WTC11 (cell line): Measurements from ENCODE around the gene ENKUR. TPM values are rescaled to one million over a fixed set of nuclear protein-coding genes. Genes with fewer than 3 reads are reported as not detected.

Source experiments
- ATAC-seq: fragments of 200-7000 bp; cut with Tn5 transposase; 2 replicates; pipeline ENCODE4 v1.10.0; 2021; ENCODE audit warnings: mild to moderate bottlenecking, moderate library complexity
- CTCF ChIA-PET: fragments of 300-600 bp; sonication (Branson Sonifier 250); formaldehyde crosslinking; loops from one replicate; lab custom pipeline; 2021; ENCODE audit warnings: antibody characterized with exemption; lab: Charles Lee
- POLR2A ChIA-PET: fragments of 350-600 bp; sonication (Branson Sonifier 250); formaldehyde crosslinking; loops from one replicate; lab custom pipeline; 2021; ENCODE audit warnings: antibody characterized with exemption; lab: Charles Lee
- DNase-seq: peaks from one replicate; pipeline ENCODE4 v3.0.0; 2021; ENCODE audit warnings: low spot score
- H3K27ac Mint-ChIP-seq: 2 replicates; pipeline ENCODE4 v1.8.0; 2021; ENCODE audit warnings: mixed read lengths
- H3K27me3 Mint-ChIP-seq: 2 replicates; pipeline ENCODE4 v1.8.0; 2021; ENCODE audit warnings: low read depth, mild to moderate bottlenecking, moderate library complexity, mixed read lengths
- H3K36me3 Mint-ChIP-seq: 2 replicates; pipeline ENCODE4 v1.8.0; 2021; ENCODE audit warnings: mixed read lengths
- H3K4me1 Mint-ChIP-seq: 2 replicates; pipeline ENCODE4 v1.8.0; 2022; ENCODE audit warnings: mixed read lengths
- H3K4me3 Mint-ChIP-seq: 2 replicates; pipeline ENCODE4 v1.8.0; 2021; ENCODE audit warnings: mild to moderate bottlenecking, moderate library complexity, mixed read lengths
- H3K9me3 Mint-ChIP-seq: 2 replicates; pipeline ENCODE4 v1.8.0; 2021; ENCODE audit warnings: mixed read lengths
- ATF1 ChIP-seq: sonication (generic); formaldehyde crosslinking; IDR thresholded peaks from 2 replicates; pipeline ENCODE4 v1.8.1; 2023; ENCODE audit warnings: mild to moderate bottlenecking, moderate library complexity, missing genetic modification reagents
- CREB1 ChIP-seq: sonication (generic); formaldehyde crosslinking; IDR thresholded peaks from 2 replicates; pipeline ENCODE4 v1.8.0; 2023; ENCODE audit warnings: mild to moderate bottlenecking, missing genetic modification reagents
- FOXP1 ChIP-seq: sonication (generic); formaldehyde crosslinking; IDR thresholded peaks from 2 replicates; pipeline ENCODE4 v1.8.0; 2022; ENCODE audit warnings: missing genetic modification reagents, mild to moderate bottlenecking, moderate library complexity, borderline replicate concordance
- HMGA2 ChIP-seq: fragments of 250-450 bp; sonication (Bioruptor Pico); IDR thresholded peaks from 2 replicates; pipeline ENCODE4 v1.4.0; 2021; ENCODE audit warnings: mild to moderate bottlenecking, moderate library complexity
- JAZF1 ChIP-seq: fragments of 250-450 bp; sonication (Bioruptor Pico); IDR thresholded peaks from 2 replicates; pipeline ENCODE4 v1.9.0; 2021; ENCODE audit warnings: moderate library complexity, mild to moderate bottlenecking, inconsistent platforms
- NFATC4 ChIP-seq: fragments of 250-450 bp; sonication (Bioruptor Pico); IDR thresholded peaks from 2 replicates; pipeline ENCODE4 v1.9.0; 2021; ENCODE audit warnings: mild to moderate bottlenecking
- NR1H2 ChIP-seq: sonication (generic); formaldehyde crosslinking; IDR thresholded peaks from 2 replicates; pipeline ENCODE4 v1.9.0; 2021; ENCODE audit warnings: mild to moderate bottlenecking, moderate library complexity, missing genetic modification reagents
- PRRX2 ChIP-seq: fragments of 250-450 bp; sonication (Bioruptor Pico); IDR thresholded peaks from 2 replicates; pipeline ENCODE4 v1.8.0; 2021; ENCODE audit warnings: mild to moderate bottlenecking
- RORB ChIP-seq: fragments of 250-450 bp; sonication (Bioruptor Pico); IDR thresholded peaks from 2 replicates; pipeline ENCODE4 v1.9.0; 2021; ENCODE audit warnings: mild to moderate bottlenecking
- ZBTB21 ChIP-seq: sonication (generic); formaldehyde crosslinking; IDR thresholded peaks from 2 replicates; pipeline ENCODE4 v1.8.1; 2023; ENCODE audit warnings: mild to moderate bottlenecking, missing genetic modification reagents, borderline replicate concordance
- ZNF121 ChIP-seq: sonication (generic); formaldehyde crosslinking; IDR thresholded peaks from 2 replicates; pipeline ENCODE4 v1.8.0; 2023; ENCODE audit warnings: missing genetic modification reagents
- ZNF263 ChIP-seq: sonication (generic); formaldehyde crosslinking; IDR thresholded peaks from 2 replicates; pipeline ENCODE4 v1.8.1; 2022; ENCODE audit warnings: low read depth, mild to moderate bottlenecking, moderate library complexity, missing genetic modification reagents
- ZNF671 ChIP-seq: fragments of 250-450 bp; sonication (Bioruptor Pico); IDR thresholded peaks from 2 replicates; pipeline ENCODE4 v1.8.0; 2021; ENCODE audit warnings: mild to moderate bottlenecking
- total RNA-seq: library from RNA; stranded (reverse); gene quantifications from 3 replicates; pipeline ENCODE4 v1.2.3, GENCODE V29; 2021
- TF ChIP-seq, protein P1 (sequence below): sonication (generic); formaldehyde crosslinking; IDR thresholded peaks from 2 replicates; pipeline ENCODE4 v1.8.1; 2023; ENCODE audit warnings: mild to moderate bottlenecking, moderate library complexity, missing genetic modification reagents
- TF ChIP-seq, protein P2 (sequence below): sonication (generic); formaldehyde crosslinking; IDR thresholded peaks from 2 replicates; pipeline ENCODE4 v1.8.0; 2022; ENCODE audit warnings: missing genetic modification reagents
- TF ChIP-seq, protein P3 (sequence below): sonication (generic); formaldehyde crosslinking; IDR thresholded peaks from 2 replicates; pipeline ENCODE4 v1.8.1; 2022; ENCODE audit warnings: missing genetic modification reagents, borderline replicate concordance
- TF ChIP-seq, protein P4 (sequence below): sonication (generic); formaldehyde crosslinking; IDR thresholded peaks from 2 replicates; pipeline ENCODE4 v1.8.1; 2023; ENCODE audit warnings: mild to moderate bottlenecking, missing genetic modification reagents, borderline replicate concordance
- TF ChIP-seq, protein P5 (sequence below): sonication (generic); formaldehyde crosslinking; IDR thresholded peaks from 2 replicates; pipeline ENCODE4 v1.8.1; 2023; ENCODE audit warnings: mild to moderate bottlenecking, missing genetic modification reagents
- TF ChIP-seq, protein P6 (sequence below): sonication (generic); formaldehyde crosslinking; IDR thresholded peaks from 2 replicates; pipeline ENCODE4 v1.8.1; 2022; ENCODE audit warnings: mild to moderate bottlenecking, missing genetic modification reagents, moderate library complexity, borderline replicate concordance
- TF ChIP-seq, protein P7 (sequence below): fragments of 200-600 bp; IDR thresholded peaks from 2 replicates; pipeline ENCODE4 v1.8.0; 2022; ENCODE audit warnings: antibody characterized with exemption

ENKUR gene
- total RNA-seq, 1 experiment from 2014 or later = not detected

DNA sequence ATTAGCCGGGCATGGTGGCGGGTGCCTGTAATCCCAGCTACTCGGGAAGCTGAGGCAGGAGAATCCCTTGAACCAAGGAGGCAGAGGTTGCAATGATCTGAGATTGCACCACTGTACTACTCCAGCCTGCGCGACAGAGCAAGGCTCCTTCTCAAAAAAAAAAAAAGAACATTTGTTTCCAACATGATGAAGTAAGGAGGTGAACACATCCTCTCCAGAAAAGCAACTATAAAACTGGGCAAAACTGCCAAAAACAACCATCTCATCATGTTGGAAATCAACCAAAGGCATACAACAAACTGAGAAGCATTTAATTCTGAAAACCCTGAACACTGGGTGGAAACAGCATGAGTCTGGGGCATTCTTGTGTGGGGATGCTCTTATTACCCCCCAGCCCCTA, 77.9 kb downstream of the ENKUR start:
- ChIA-PET POLR2A (interaction anchor here (0.7 to 1.1 kb wide), 2 partner anchors 13 to 38 kb away, joined by 3 read pairs; no protein-coding TSS in a partner anchor), CTCF (no interaction called here)
- Mint-ChIP-seq H3K36me3 (peaks cover 11% of the 10 kb centered on the region), H3K9me3 (peaks cover 14% of the 10 kb centered on the region), H3K27ac (no peak overlapping the region), H3K4me1 (no peaks in the 10 kb centered on the region), H3K27me3 (no peaks in the 10 kb centered on the region), H3K4me3 (no peak overlapping the region)
- no peak for DNase-seq
- TF ChIP-seq RORB (CRISPR knock-in tag) (no peak), FOXP1 (CRISPR knock-in tag) (no peak), ZNF121 (CRISPR knock-in tag) (no peak), JAZF1 (CRISPR knock-in tag) (no peak), CREB1 (CRISPR knock-in tag) (no peak), PRRX2 (no peak), HMGA2 (CRISPR knock-in tag) (no peak), ATF1 (CRISPR knock-in tag) (no peak), NFATC4 (CRISPR knock-in tag) (no peak), ZNF263 (no peak), ZBTB21 (CRISPR knock-in tag) (no peak), NR1H2 (CRISPR knock-in tag) (no peak), ZNF671 (no peak)
- TF ChIP-seq, protein P1, sequence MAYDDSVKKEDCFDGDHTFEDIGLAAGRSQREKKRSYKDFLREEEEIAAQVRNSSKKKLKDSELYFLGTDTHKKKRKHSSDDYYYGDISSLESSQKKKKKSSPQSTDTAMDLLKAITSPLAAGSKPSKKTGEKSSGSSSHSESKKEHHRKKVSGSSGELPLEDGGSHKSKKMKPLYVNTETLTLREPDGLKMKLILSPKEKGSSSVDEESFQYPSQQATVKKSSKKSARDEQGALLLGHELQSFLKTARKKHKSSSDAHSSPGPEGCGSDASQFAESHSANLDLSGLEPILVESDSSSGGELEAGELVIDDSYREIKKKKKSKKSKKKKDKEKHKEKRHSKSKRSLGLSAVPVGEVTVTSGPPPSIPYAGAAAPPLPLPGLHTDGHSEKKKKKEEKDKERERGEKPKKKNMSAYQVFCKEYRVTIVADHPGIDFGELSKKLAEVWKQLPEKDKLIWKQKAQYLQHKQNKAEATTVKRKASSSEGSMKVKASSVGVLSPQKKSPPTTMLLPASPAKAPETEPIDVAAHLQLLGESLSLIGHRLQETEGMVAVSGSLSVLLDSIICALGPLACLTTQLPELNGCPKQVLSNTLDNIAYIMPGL (CRISPR knock-in tag) = no peak
- TF ChIP-seq, protein P2, sequence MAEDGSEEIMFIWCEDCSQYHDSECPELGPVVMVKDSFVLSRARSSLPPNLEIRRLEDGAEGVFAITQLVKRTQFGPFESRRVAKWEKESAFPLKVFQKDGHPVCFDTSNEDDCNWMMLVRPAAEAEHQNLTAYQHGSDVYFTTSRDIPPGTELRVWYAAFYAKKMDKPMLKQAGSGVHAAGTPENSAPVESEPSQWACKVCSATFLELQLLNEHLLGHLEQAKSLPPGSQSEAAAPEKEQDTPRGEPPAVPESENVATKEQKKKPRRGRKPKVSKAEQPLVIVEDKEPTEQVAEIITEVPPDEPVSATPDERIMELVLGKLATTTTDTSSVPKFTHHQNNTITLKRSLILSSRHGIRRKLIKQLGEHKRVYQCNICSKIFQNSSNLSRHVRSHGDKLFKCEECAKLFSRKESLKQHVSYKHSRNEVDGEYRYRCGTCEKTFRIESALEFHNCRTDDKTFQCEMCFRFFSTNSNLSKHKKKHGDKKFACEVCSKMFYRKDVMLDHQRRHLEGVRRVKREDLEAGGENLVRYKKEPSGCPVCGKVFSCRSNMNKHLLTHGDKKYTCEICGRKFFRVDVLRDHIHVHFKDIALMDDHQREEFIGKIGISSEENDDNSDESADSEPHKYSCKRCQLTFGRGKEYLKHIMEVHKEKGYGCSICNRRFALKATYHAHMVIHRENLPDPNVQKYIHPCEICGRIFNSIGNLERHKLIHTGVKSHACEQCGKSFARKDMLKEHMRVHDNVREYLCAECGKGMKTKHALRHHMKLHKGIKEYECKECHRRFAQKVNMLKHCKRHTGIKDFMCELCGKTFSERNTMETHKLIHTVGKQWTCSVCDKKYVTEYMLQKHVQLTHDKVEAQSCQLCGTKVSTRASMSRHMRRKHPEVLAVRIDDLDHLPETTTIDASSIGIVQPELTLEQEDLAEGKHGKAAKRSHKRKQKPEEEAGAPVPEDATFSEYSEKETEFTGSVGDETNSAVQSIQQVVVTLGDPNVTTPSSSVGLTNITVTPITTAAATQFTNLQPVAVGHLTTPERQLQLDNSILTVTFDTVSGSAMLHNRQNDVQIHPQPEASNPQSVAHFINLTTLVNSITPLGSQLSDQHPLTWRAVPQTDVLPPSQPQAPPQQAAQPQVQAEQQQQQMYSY = no peak
- TF ChIP-seq, protein P3, sequence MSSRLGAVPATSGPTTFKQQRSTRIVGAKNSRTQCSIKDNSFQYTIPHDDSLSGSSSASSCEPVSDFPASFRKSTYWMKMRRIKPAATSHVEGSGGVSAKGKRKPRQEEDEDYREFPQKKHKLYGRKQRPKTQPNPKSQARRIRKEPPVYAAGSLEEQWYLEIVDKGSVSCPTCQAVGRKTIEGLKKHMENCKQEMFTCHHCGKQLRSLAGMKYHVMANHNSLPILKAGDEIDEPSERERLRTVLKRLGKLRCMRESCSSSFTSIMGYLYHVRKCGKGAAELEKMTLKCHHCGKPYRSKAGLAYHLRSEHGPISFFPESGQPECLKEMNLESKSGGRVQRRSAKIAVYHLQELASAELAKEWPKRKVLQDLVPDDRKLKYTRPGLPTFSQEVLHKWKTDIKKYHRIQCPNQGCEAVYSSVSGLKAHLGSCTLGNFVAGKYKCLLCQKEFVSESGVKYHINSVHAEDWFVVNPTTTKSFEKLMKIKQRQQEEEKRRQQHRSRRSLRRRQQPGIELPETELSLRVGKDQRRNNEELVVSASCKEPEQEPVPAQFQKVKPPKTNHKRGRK (CRISPR knock-in tag) = no peak
- TF ChIP-seq, protein P4, sequence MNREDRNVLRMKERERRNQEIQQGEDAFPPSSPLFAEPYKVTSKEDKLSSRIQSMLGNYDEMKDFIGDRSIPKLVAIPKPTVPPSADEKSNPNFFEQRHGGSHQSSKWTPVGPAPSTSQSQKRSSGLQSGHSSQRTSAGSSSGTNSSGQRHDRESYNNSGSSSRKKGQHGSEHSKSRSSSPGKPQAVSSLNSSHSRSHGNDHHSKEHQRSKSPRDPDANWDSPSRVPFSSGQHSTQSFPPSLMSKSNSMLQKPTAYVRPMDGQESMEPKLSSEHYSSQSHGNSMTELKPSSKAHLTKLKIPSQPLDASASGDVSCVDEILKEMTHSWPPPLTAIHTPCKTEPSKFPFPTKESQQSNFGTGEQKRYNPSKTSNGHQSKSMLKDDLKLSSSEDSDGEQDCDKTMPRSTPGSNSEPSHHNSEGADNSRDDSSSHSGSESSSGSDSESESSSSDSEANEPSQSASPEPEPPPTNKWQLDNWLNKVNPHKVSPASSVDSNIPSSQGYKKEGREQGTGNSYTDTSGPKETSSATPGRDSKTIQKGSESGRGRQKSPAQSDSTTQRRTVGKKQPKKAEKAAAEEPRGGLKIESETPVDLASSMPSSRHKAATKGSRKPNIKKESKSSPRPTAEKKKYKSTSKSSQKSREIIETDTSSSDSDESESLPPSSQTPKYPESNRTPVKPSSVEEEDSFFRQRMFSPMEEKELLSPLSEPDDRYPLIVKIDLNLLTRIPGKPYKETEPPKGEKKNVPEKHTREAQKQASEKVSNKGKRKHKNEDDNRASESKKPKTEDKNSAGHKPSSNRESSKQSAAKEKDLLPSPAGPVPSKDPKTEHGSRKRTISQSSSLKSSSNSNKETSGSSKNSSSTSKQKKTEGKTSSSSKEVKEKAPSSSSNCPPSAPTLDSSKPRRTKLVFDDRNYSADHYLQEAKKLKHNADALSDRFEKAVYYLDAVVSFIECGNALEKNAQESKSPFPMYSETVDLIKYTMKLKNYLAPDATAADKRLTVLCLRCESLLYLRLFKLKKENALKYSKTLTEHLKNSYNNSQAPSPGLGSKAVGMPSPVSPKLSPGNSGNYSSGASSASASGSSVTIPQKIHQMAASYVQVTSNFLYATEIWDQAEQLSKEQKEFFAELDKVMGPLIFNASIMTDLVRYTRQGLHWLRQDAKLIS (CRISPR knock-in tag) = no peak
- TF ChIP-seq, protein P5, sequence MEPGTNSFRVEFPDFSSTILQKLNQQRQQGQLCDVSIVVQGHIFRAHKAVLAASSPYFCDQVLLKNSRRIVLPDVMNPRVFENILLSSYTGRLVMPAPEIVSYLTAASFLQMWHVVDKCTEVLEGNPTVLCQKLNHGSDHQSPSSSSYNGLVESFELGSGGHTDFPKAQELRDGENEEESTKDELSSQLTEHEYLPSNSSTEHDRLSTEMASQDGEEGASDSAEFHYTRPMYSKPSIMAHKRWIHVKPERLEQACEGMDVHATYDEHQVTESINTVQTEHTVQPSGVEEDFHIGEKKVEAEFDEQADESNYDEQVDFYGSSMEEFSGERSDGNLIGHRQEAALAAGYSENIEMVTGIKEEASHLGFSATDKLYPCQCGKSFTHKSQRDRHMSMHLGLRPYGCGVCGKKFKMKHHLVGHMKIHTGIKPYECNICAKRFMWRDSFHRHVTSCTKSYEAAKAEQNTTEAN = no peak
- TF ChIP-seq, protein P6, sequence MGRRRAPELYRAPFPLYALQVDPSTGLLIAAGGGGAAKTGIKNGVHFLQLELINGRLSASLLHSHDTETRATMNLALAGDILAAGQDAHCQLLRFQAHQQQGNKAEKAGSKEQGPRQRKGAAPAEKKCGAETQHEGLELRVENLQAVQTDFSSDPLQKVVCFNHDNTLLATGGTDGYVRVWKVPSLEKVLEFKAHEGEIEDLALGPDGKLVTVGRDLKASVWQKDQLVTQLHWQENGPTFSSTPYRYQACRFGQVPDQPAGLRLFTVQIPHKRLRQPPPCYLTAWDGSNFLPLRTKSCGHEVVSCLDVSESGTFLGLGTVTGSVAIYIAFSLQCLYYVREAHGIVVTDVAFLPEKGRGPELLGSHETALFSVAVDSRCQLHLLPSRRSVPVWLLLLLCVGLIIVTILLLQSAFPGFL = no peak
- TF ChIP-seq, protein P7, sequence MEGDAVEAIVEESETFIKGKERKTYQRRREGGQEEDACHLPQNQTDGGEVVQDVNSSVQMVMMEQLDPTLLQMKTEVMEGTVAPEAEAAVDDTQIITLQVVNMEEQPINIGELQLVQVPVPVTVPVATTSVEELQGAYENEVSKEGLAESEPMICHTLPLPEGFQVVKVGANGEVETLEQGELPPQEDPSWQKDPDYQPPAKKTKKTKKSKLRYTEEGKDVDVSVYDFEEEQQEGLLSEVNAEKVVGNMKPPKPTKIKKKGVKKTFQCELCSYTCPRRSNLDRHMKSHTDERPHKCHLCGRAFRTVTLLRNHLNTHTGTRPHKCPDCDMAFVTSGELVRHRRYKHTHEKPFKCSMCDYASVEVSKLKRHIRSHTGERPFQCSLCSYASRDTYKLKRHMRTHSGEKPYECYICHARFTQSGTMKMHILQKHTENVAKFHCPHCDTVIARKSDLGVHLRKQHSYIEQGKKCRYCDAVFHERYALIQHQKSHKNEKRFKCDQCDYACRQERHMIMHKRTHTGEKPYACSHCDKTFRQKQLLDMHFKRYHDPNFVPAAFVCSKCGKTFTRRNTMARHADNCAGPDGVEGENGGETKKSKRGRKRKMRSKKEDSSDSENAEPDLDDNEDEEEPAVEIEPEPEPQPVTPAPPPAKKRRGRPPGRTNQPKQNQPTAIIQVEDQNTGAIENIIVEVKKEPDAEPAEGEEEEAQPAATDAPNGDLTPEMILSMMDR = no peak
- ATAC-seq = no peak
